ENCODE measurements around the gene PCNX1.

The PCNX1 gene

GRCh38 chr14:70995211-70995610 is 88.0 kb downstream of the PCNX1 start:
- in situ Hi-C loops (cut with MboI; ENCODE audit: low pct_unique_long_range_greater_than_20kb, low sequenced_read_pairs, unreplicated experiment), result no loop called here
- TF ChIP-seq CTCF (IDR thresholded peaks at IDR 0.05; ENCODE audit: extremely low read depth, insufficient read depth, missing control alignments), result no peak
- no peak for DNase-seq (ENCODE audit: low spot score)

- DNase-seq (ENCODE audit: low spot score), result no peak
- TF ChIP-seq CTCF (IDR thresholded peaks at IDR 0.05; ENCODE audit: extremely low read depth, insufficient read depth, missing control alignments), result no peak
- in situ Hi-C loops (cut with MboI; ENCODE audit: low pct_unique_long_range_greater_than_20kb, low sequenced_read_pairs, unreplicated experiment), result no loop called here
Measured at GRCh38 chr14:70995671-70996070, 88.4 kb downstream of the PCNX1 start.

- TF ChIP-seq CTCF (IDR thresholded peaks at IDR 0.05; ENCODE audit: extremely low read depth, insufficient read depth, missing control alignments), result no peak
Measured at GRCh38 chr14:70999117-70999516, 91.9 kb downstream of the PCNX1 start.

GRCh38 chr14:71000091-71000490 is 92.8 kb downstream of the PCNX1 start:
- DNase-seq (ENCODE audit: low spot score), result no peak
- TF ChIP-seq CTCF (IDR thresholded peaks at IDR 0.05; ENCODE audit: extremely low read depth, insufficient read depth, missing control alignments), result no peak
- in situ Hi-C loops (cut with MboI; ENCODE audit: low pct_unique_long_range_greater_than_20kb, low sequenced_read_pairs, unreplicated experiment), result no loop called here

More at GRCh38 chr14:70999117-70999516, 91.9 kb downstream of the PCNX1 start:
- no peak for DNase-seq (ENCODE audit: low spot score)
- in situ Hi-C loops (cut with MboI; ENCODE audit: low pct_unique_long_range_greater_than_20kb, low sequenced_read_pairs, unreplicated experiment), result no loop called here

GRCh38 chr14:71001742-71002141 is 94.5 kb downstream of the PCNX1 start:
- no peak for TF ChIP-seq CTCF (IDR thresholded peaks at IDR 0.05; ENCODE audit: extremely low read depth, insufficient read depth, missing control alignments)
- in situ Hi-C loops (cut with MboI; ENCODE audit: low pct_unique_long_range_greater_than_20kb, low sequenced_read_pairs, unreplicated experiment), result no loop called here
- no peak for DNase-seq (ENCODE audit: low spot score)

GRCh38 chr14:71003156-71003555 is 95.9 kb downstream of the PCNX1 start:
- in situ Hi-C loops (cut with MboI; ENCODE audit: low pct_unique_long_range_greater_than_20kb, low sequenced_read_pairs, unreplicated experiment), result no loop called here
- no peak for DNase-seq (ENCODE audit: low spot score)
- TF ChIP-seq CTCF (IDR thresholded peaks at IDR 0.05; ENCODE audit: extremely low read depth, insufficient read depth, missing control alignments), result no peak

GRCh38 chr14:71004481-71004880 is 97.2 kb downstream of the PCNX1 start:
- no peak for TF ChIP-seq CTCF (IDR thresholded peaks at IDR 0.05; ENCODE audit: extremely low read depth, insufficient read depth, missing control alignments)
- in situ Hi-C loops (cut with MboI; ENCODE audit: low pct_unique_long_range_greater_than_20kb, low sequenced_read_pairs, unreplicated experiment), result no loop called here
- no peak for DNase-seq (ENCODE audit: low spot score)

All from GM13977 (cell line).